NCI-H446 treated with DMSO at 0.1 percent for 48 hours (cell line): ENCODE data around the gene IL7R.

Experiments
- DNase-seq: peaks from one replicate; lab custom pipeline; 2025; lab: John Stamatoyannopoulos, UW

The IL7R gene

GRCh38 chr5:35856765-35857351 is at the start of gene IL7R:
IL7R (plus strand) TSS chr5:35856891; CDS start chr5:35856978, 87 bp downstream.
- DNase-seq: no peak

- DNase-seq: no peak
These were observed 46.1 kb upstream of the IL7R start for GRCh38 chr5:35810601-35811000.

- no peak for DNase-seq
These were observed 45.5 kb upstream of the IL7R start for GRCh38 chr5:35811108-35811741.

- DNase-seq: no peak
These were observed 43.2 kb upstream of the IL7R start for GRCh38 chr5:35813521-35813920.

- no peak for DNase-seq
These were observed 41.4 kb upstream of the IL7R start for GRCh38 chr5:35815089-35815936.

- DNase-seq: no peak
These were observed 39.7 kb upstream of the IL7R start for GRCh38 chr5:35816881-35817521.

GRCh38 chr5:35819026-35819425 is 37.7 kb upstream of the IL7R start:
- no peak for DNase-seq

GRCh38 chr5:35819668-35820067 is 37.0 kb upstream of the IL7R start:
- DNase-seq: no peak

GRCh38 chr5:35820735-35821134 is 36.0 kb upstream of the IL7R start:
- DNase-seq: no peak

- DNase-seq: no peak
These were observed 35.2 kb upstream of the IL7R start for GRCh38 chr5:35821513-35821912.

GRCh38 chr5:35822511-35822910 is 34.2 kb upstream of the IL7R start:
- no peak for DNase-seq

- no peak for DNase-seq
These were observed 33.2 kb upstream of the IL7R start for GRCh38 chr5:35823347-35824098.

GRCh38 chr5:35826056-35826455 is 30.6 kb upstream of the IL7R start:
- DNase-seq: no peak

GRCh38 chr5:35826554-35826953 is 30.1 kb upstream of the IL7R start:
- DNase-seq: no peak

- DNase-seq: no peak
These were observed 28.6 kb upstream of the IL7R start for GRCh38 chr5:35828082-35828598.

GRCh38 chr5:35830587-35830986 is 26.1 kb upstream of the IL7R start:
- DNase-seq: no peak

- no peak for DNase-seq
These were observed 23.9 kb upstream of the IL7R start for GRCh38 chr5:35832762-35833161.

GRCh38 chr5:35833224-35833623 is 23.5 kb upstream of the IL7R start:
- no peak for DNase-seq

- no peak for DNase-seq
These were observed 20.6 kb upstream of the IL7R start for GRCh38 chr5:35835796-35836742.

GRCh38 chr5:35838370-35839042 is 18.2 kb upstream of the IL7R start:
- no peak for DNase-seq
